NCI-H1092 (cell line): ENCODE measurements around the gene GTF2E1.
"Not testable (repeated sequence)": the region's sequence is repeated elsewhere in the genome, so short reads cannot be mapped to it uniquely, and the experiment has no call there.

Experiments
- DNase-seq: peaks from one replicate; lab custom pipeline; 2025; lab: John Stamatoyannopoulos, UW

Gene GTF2E1

DNA sequence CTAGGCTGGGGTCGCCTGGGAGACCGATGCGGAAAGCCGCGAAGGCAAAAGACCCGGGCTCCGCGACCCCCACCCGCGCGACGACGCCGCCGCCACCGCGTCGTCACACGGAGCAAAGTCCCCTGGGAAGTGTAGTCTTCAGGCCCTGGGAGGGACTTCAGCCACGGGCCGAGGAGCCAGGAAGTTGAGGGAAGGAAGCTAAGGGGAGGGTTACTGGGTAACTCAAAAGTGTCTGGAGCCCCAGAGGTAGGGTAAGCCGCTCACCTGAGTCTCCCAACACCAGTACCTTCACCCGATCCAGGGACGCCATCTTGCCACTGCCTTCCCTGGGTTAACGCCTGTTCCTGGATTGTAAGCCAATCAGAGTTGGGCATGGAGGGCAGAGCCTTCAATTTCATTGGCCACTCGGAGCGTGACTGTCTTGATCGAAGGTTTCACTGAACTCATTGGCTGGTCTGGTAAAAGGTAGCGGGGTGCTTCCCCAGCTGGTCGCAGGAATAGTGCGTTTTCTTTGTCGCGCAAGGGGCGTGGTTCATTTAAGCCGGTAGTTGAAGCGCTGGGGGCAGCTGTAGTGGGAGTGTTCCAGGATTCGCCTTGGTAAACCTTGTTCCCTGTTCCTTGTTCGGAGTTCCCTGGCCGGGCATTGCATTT lies at the start of gene GTF2E1, which contains the start of gene RABL3:
Gene GTF2E1 (plus strand): TSS at position 547 of the 651 bp plus-strand sequence. CDS start 7,809 bp downstream, outside the sequence.
Gene RABL3 (minus strand): TSS at position 319 of the 651 bp plus-strand sequence. CDS start 9 bp downstream, at position 310.
- peak; percentile 99 for DNase-seq

DNA sequence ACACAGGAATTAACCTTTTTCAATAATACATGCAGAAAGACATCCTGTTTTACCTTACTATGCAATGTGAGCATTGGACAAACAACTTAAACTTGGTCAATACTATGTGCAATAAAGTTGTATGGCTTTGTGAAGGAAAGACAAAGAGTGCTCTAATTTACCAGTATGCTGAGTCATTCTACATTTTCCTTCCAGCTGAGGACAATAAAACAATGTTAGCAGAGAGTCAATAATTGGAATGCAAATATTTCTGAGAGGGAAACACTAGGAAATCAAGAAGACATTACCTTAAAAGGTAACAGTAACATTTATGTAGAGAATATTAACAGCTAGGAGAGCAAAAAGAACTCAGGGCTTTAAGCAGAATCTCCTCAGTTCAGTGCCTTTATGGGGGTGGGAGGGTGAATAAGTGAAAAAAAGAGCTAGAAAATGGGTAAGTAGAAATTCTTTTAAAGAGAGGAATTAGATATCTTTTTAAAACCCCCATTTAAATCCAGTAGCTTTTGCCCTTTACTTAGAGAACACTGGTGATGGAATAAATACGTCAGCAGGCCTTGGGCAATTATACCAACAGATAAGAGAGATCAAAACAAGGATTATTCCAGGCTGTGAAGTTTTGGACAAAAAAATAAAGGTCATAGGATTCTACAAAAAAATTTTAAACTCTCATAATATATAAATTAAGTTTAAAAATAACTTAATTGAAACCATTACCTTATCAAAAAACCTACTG lies 48.9 kb upstream of the GTF2E1 start:
- no peak for DNase-seq

GRCh38 chr3:120699333-120699732 lies 43.2 kb upstream of the GTF2E1 start:
- DNase-seq = no peak

GRCh38 chr3:120705884-120706582 lies 36.5 kb upstream of the GTF2E1 start:
- no peak for DNase-seq

GRCh38 chr3:120706950-120707349 lies 35.6 kb upstream of the GTF2E1 start:
- no peak for DNase-seq

GRCh38 chr3:120708408-120708807 lies 34.1 kb upstream of the GTF2E1 start:
- no peak for DNase-seq

GRCh38 chr3:120710369-120710768 lies 32.2 kb upstream of the GTF2E1 start:
- no peak for DNase-seq

- no peak for DNase-seq
These were observed 29.3 kb upstream of the GTF2E1 start for GRCh38 chr3:120713262-120713661.

DNA sequence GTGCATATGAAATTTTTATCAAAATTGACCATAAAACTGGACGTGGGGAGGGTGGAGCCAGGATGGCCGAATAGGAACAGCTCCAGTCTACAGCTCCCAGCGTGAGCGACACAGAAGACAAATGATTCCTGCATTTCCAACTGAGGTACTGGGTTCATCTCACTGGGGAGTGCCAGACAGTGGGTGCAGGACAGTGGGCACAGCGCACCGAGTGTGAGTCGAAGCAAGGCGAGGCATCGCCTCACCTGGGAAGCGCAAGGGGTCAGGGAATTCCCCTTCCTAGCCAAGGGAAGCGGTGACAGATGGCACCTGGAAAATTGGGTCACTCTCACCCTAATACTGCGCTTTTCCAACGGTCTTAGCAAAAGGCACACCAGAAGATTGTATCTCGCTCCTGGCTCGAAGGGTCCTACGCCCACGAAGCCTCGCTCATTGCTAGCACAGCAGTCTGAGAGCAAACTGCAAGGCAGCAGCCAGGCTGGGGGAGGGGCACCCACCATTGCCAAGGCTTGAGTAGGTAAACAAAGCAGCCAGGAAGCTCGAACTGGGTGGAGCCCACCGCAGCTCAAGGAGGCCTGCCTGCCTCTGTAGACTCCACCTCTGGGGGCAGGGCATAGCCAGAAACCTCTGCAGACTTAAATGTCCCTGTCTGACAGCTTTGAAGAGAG lies 23.2 kb upstream of the GTF2E1 start:
- DNase-seq = not testable (repeated sequence)

- DNase-seq = no peak
These were observed 15.8 kb upstream of the GTF2E1 start for GRCh38 chr3:120726791-120727190.

- no peak for DNase-seq
These were observed 11.7 kb upstream of the GTF2E1 start for GRCh38 chr3:120730576-120731542.

GRCh38 chr3:120738006-120738405 lies 4.5 kb upstream of the GTF2E1 start:
- not testable (repeated sequence) for DNase-seq

DNA sequence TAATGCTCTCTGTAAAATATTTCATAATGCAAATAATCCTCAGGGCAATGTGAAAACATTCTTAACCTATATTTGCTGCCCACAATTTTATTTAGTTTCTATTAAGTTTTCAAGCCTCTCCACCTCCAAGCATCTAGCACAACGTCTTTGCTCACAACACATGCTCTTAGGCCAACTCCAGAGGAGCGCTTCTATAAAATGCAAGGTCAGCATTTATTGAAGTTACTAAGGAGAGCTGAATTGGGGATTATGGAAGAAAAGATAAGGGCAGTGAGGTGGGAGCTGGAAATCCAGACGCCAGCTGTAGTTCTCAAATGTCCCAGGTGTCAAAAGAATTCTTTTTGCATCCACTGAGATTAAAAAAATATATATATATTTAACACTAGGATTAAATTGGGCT lies 1.2 kb upstream of the GTF2E1 start:
- DNase-seq = no peak

DNA sequence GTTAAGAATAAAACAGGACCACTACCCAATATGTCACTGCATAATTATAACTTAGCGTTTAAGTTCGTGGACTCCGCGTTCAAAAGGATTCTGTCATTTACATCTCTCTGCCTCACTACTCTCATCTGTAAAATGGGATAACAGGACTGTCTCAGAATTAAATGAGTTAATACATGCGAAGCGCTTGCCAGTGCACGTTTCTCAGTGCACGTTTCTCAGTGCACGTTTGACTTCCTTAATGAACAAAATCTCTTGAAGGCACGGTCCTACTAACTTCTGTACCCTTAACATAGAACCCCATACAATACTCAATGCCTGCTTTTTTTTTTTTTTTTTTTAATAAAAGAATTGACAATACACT lies 727 bp upstream of the GTF2E1 start:
- no peak for DNase-seq

- DNase-seq = no peak
These were observed 363 bp downstream of the GTF2E1 start for GRCh38 chr3:120742849-120743365.

- no peak for DNase-seq
These were observed 1.1 kb downstream of the GTF2E1 start for GRCh38 chr3:120743556-120744195.

- DNase-seq = no peak
These were observed 2.9 kb downstream of the GTF2E1 start for GRCh38 chr3:120745466-120745865.

DNA sequence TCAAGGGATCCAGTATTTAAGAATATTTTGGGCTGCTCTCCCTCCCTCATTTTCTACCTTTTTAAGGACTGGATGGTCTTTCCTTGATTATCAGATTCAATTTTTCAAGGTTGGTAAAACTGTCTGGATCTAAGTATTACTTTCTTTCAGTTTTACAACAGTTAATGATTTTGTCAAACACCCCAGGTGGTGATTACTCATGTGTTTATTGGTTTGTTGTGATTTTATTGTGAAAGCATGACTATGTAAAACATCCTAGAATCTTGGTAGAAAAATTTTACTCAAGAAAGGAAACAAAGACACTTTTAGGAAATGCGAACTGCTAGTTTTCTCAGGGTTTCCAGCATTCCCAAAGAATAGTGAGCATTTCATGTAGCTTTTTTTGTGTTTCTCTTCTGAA lies 7.3 kb downstream of the GTF2E1 start:
- DNase-seq = no peak

GRCh38 chr3:120752230-120752629 lies 9.7 kb downstream of the GTF2E1 start:
- DNase-seq = no peak

DNA sequence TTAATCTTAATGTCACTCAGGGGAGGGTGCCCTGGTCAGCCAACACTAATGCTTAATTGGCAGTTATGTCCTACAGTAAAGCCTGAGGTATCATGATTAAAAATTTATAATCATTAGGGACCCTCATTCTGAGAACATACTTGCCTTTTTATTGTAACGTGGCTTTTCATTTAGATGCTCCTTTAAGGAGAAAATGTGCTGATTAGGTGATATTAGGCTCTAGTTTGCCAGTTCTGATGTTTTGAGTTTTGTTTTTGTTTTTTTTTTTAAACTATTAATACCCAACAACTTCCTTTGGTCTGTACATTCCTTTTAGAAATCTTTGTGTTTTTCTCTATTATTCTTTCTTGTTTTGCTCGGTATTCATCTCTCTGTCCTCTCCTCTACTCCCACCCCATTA lies 10.3 kb downstream of the GTF2E1 start:
- DNase-seq = no peak
